IMR-90 (cell line): Measurements from ENCODE around the gene PTGER2. TPM values are rescaled to one million over a fixed set of nuclear protein-coding genes. Genes with fewer than 3 reads are reported as not detected.

Experiments used
- ATAC-seq: fragments of 200-7000 bp; cut with Tn5 transposase; 2 replicates; pipeline ENCODE4 v1.9.1; 2020; ENCODE audit warnings: low read depth, mild to moderate bottlenecking, moderate library complexity
- BruUV-seq: library from RNA; stranded (reverse); fragments of 400-500 nt; replicated peaks from 2 replicates; lab custom pipeline; 2021; lab: Mats Ljungman, UMichigan
- CTCF ChIA-PET: fragments of 300-600 bp; formaldehyde crosslinking; extraction: SDS; loops from one replicate; lab custom pipeline; 2021; ENCODE audit warnings: antibody characterized with exemption; lab: Yijun Ruan, JAX
- POLR2A ChIA-PET: fragments of 300-600 bp; sonication (Branson Sonifier 250); formaldehyde crosslinking; loops from one replicate; lab custom pipeline; 2022; ENCODE audit warnings: antibody characterized with exemption; ENCODE audit not compliant: unreplicated experiment; lab: Charles Lee
- DNase-seq: peaks from one replicate; pipeline ENCODE4 v3.0.0; 2013
- H2AFZ ChIP-seq: replicated peaks from 2 replicates; pipeline ENCODE3; 2013; ENCODE audit warnings: low read length, mild to moderate bottlenecking; ENCODE audit not compliant: poor library complexity
- H2AK5ac ChIP-seq: 2 replicates; pipeline ENCODE4 v1.6.1; 2013; ENCODE audit warnings: low read depth, low read length, inconsistent platforms
- H2AK9ac ChIP-seq: replicated peaks from 2 replicates; pipeline ENCODE3; 2013; ENCODE audit warnings: mild to moderate bottlenecking, low read depth, low read length, moderate library complexity; ENCODE audit not compliant: poor library complexity
- H2BK120ac ChIP-seq: 2 replicates; pipeline ENCODE4 v1.6.1; 2013; ENCODE audit warnings: low read depth, low read length, inconsistent platforms
- H2BK15ac ChIP-seq: 3 replicates; pipeline ENCODE4 v1.6.1; 2013; ENCODE audit warnings: low read depth, low read length, inconsistent platforms
- H2BK20ac ChIP-seq: 2 replicates; pipeline ENCODE4 v1.6.1; 2013; ENCODE audit warnings: low read depth, mild to moderate bottlenecking, inconsistent platforms, low read length, moderate library complexity
- H2BK5ac ChIP-seq: 2 replicates; pipeline ENCODE4 v1.6.1; 2013; ENCODE audit warnings: mild to moderate bottlenecking, low read depth, low read length, inconsistent platforms; ENCODE audit not compliant: poor library complexity, severe bottlenecking
- H3K14ac ChIP-seq: replicated peaks from 2 replicates; pipeline ENCODE4 v1.6.1; 2013; ENCODE audit warnings: low read depth, low read length, inconsistent platforms
- H3K18ac ChIP-seq: 2 replicates; pipeline ENCODE4 v1.6.1; 2013; ENCODE audit warnings: low read depth, low read length, control low read depth
- H3K23ac ChIP-seq: 2 replicates; pipeline ENCODE4 v1.6.1; 2013; ENCODE audit warnings: low read depth, low read length, inconsistent platforms
- H3K27ac ChIP-seq: 2 replicates; pipeline ENCODE4 v1.5.1; 2013; ENCODE audit warnings: mild to moderate bottlenecking, control low read depth, low read length; ENCODE audit not compliant: insufficient read depth
- H3K27me3 ChIP-seq: 2 replicates; pipeline ENCODE4 v1.6.1; 2013; ENCODE audit warnings: low read length; ENCODE audit not compliant: control insufficient read depth, insufficient read depth
- H3K36me3 ChIP-seq: 2 replicates; pipeline ENCODE4 v1.6.1; 2013; ENCODE audit warnings: low read length, mixed read lengths; ENCODE audit not compliant: control insufficient read depth, insufficient read depth
- H3K4ac ChIP-seq: 2 replicates; pipeline ENCODE4 v1.6.1; 2013; ENCODE audit warnings: low read depth, low read length, inconsistent platforms
- H3K4me1 ChIP-seq: 2 replicates; pipeline ENCODE4 v1.6.1; 2013; ENCODE audit warnings: low read length, mixed read lengths; ENCODE audit not compliant: control insufficient read depth, insufficient read depth
- H3K4me2 ChIP-seq: 2 replicates; pipeline ENCODE4 v1.6.1; 2013; ENCODE audit warnings: low read depth, mild to moderate bottlenecking, control low read depth, low read length, moderate library complexity
- H3K4me3 ChIP-seq: 2 replicates; pipeline ENCODE4 v1.5.1; 2013; ENCODE audit warnings: low read depth, mild to moderate bottlenecking, control low read depth, low read length, moderate library complexity; ENCODE audit not compliant: insufficient read depth
- H3K56ac ChIP-seq: 2 replicates; pipeline ENCODE4 v1.6.1; 2013; ENCODE audit warnings: low read length, inconsistent platforms; ENCODE audit not compliant: insufficient read depth; ENCODE audit errors: extremely low read depth
- H3K79me1 ChIP-seq, 2 experiments: 2 replicates each; pipeline ENCODE4 v1.6.1; 2013; ENCODE audit warnings: low read length in 2 of 2, inconsistent platforms in 1 of 2, low read depth in 1 of 2
- H3K9ac ChIP-seq: 2 replicates; pipeline ENCODE4 v1.6.1; 2013; ENCODE audit warnings: low read depth, low read length, control low read depth
- H3K9me1 ChIP-seq: 2 replicates; pipeline ENCODE4 v1.6.1; 2013; ENCODE audit warnings: low read length, inconsistent platforms; ENCODE audit not compliant: insufficient read depth
- H3K9me3 ChIP-seq: 2 replicates; pipeline ENCODE4 v1.6.1; 2013; ENCODE audit warnings: low read length; ENCODE audit not compliant: control insufficient read depth, insufficient read depth
- H4K20me1 ChIP-seq: 2 replicates; pipeline ENCODE4 v1.6.1; 2013; ENCODE audit warnings: low read length, inconsistent platforms; ENCODE audit not compliant: insufficient read depth
- H4K5ac ChIP-seq: 2 replicates; pipeline ENCODE4 v1.6.1; 2013; ENCODE audit warnings: mild to moderate bottlenecking, low read depth, low read length, control low read depth
- H4K8ac ChIP-seq, 2 experiments: 2 replicates each; pipeline ENCODE4 v1.6.1; 2013; ENCODE audit warnings: low read depth in 2 of 2, low read length in 2 of 2, control low read depth in 1 of 2, inconsistent platforms in 1 of 2
- H4K91ac ChIP-seq: 2 replicates; pipeline ENCODE4 v1.6.1; 2013; ENCODE audit warnings: low read depth, low read length, inconsistent platforms; ENCODE audit not compliant: insufficient read depth
- BHLHE40 ChIP-seq: fragments of 150-350 bp; IDR thresholded peaks from 2 replicates; pipeline ENCODE4 v1.6.1; 2016; ENCODE audit warnings: mild to moderate bottlenecking, low read depth, low read length
- MAFK ChIP-seq: IDR thresholded peaks from 2 replicates; pipeline ENCODE4 v1.6.1; 2012; ENCODE audit warnings: low read depth, low read length, improper control_type of control experiment
- WGBS, 2 experiments: methylation state at CpG; one replicate each; pipeline versions ENCODE4 v1.1.5 to v1.1.7; 2013; ENCODE audit warnings: missing lambda C conversion rate in 2 of 2; ENCODE audit not compliant: insufficient read length in 1 of 2; ENCODE audit errors: extremely low coverage in 2 of 2; 5-methylcytosine and 5-hydroxymethylcytosine counted together
- dilution Hi-C: fragments of 300-500 bp; cut with HindIII; formaldehyde crosslinking; loops from one replicate; pipeline ENCODE4 v1.14.3; 2018; ENCODE audit warnings: low sequenced_read_pairs; ENCODE audit not compliant: unreplicated experiment
- in situ Hi-C: fragments of 300-500 bp; cut with MboI; formaldehyde crosslinking; loops from 3 replicates; pipeline ENCODE4 v1.14.3; 2019; ENCODE audit warnings: low sequenced_read_pairs, inconsistent platforms, mixed read lengths
- intact Hi-C: fragments of 100-400 bp; cut with micrococcal nuclease; formaldehyde crosslinking; loops from 2 replicates; pipeline ENCODE4 v1.10.0; 2022
- polyA plus RNA-seq, 3 experiments: library from polyadenylated mRNA; depleted of rRNA; stranded (reverse); fragments of >200 nt; gene quantifications; 2 replicates each; pipeline ENCODE4 v1.2.3, GENCODE V29; 2012; ENCODE audit warnings: low replicate concordance in 1 of 3
- total RNA-seq: library from RNA; depleted of rRNA; stranded (reverse); fragments of >200 nt; gene quantifications from 2 replicates; pipeline ENCODE4 v1.2.3, GENCODE V29; 2012

PTGER2 gene
- total and polyA plus RNA-seq, 2 of the 4 experiments (the other 2 are of a cell fraction): 24.7 to 58.5 TPM

- Histone ChIP-seq H2AK5ac (peak overlapping the region; percentile 82), H2BK5ac (peak overlapping the region; percentile 74), H2AK9ac (no peak overlapping the region), H3K36me3 (peaks cover 16% of the 10 kb centered on the region), H2BK120ac (peak overlapping the region; percentile 94), H3K9me1 (peaks cover 25% of the 10 kb centered on the region), H3K4me3 (no peak overlapping the region), H4K8ac (peak overlapping the region; percentile 41 to 83; a peak in 3 of 4 replicates), H3K4me1 (peaks cover 28% of the 10 kb centered on the region), H3K18ac (peak overlapping the region; percentile 87), H2AFZ (no peak overlapping the region), H4K5ac (peak overlapping the region; percentile 90), H3K14ac (peak overlapping the region; percentile 83), H4K20me1 (no peaks in the 10 kb centered on the region), H3K79me1 (peaks cover 23 to 53% of the 10 kb centered on the region in 2 experiments), H3K4ac (peak overlapping the region; percentile 90), H3K9ac (peak overlapping the region; percentile 48; the same call in 1 of the 2 replicates), H4K91ac (peak overlapping the region; percentile 81), H3K27me3 (no peaks in the 10 kb centered on the region), H3K56ac (peak overlapping the region; percentile 38), H3K4me2 (peak overlapping the region; percentile 61), H2BK15ac (peak overlapping the region; percentile 91; the same call in 2 of the 3 replicates), H3K9me3 (no peaks in the 10 kb centered on the region), H3K23ac (peak overlapping the region; percentile 95), H3K27ac (peak overlapping the region; percentile 91), H2BK20ac (peak overlapping the region; percentile 90)
- ATAC-seq: peak; percentile 21
- TF ChIP-seq BHLHE40: no peak
- TF ChIP-seq MAFK: peak; percentile 99
- intact Hi-C loops: no loop called here
- in situ Hi-C loops: loop anchor here (10.0 kb wide), 1 partner anchor 127 kb away; no protein-coding TSS in a partner anchor
- dilution Hi-C loops: no loop called here
- whole genome bisulfite sequencing, 2 experiments: no CpG with 5 or more reads among the region's 4 CpGs
- peak; percentile 68 for DNase-seq
- ChIA-PET POLR2A (no interaction called here), CTCF (interaction anchor here (0.6 kb wide), 1 partner anchor 10 kb away, joined by 3 read pairs; no protein-coding TSS in a partner anchor)
- BruUV-seq: TSS peak; percentile 81
These were observed 13.5 kb downstream of the PTGER2 start for GRCh38 chr14:52327374-52328226.
